ENCODE results near the gene SPON2.

The SPON2 gene

GRCh38 chr4:1208266-1208961 is 36.0 kb upstream of the SPON2 start:
- ATAC-seq = peak; percentile 42 to 53

- ATAC-seq = no peak
These were observed 35.4 kb upstream of the SPON2 start for GRCh38 chr4:1207603-1208265.

DNA sequence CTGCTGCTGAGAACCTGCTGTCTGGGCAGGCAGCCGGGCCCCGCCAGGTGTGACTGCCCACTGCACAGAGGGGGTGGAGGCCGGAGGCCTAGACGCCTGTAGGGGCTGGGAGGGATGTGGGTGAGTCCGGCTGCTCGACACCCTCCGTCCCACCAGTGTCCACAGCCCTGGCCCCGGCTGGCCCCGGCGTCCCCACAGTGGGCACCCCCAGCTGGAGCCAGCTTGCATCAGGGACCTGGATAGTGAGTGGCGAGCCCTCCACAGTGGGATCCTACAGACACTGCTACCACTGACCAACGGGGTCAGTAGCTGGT is 34.7 kb upstream of the SPON2 start:
- ATAC-seq = no peak

- ATAC-seq = no peak
These were observed 34.1 kb upstream of the SPON2 start for GRCh38 chr4:1206299-1207156.

- no peak for ATAC-seq
These were observed 33.4 kb upstream of the SPON2 start for GRCh38 chr4:1205586-1206298.

DNA sequence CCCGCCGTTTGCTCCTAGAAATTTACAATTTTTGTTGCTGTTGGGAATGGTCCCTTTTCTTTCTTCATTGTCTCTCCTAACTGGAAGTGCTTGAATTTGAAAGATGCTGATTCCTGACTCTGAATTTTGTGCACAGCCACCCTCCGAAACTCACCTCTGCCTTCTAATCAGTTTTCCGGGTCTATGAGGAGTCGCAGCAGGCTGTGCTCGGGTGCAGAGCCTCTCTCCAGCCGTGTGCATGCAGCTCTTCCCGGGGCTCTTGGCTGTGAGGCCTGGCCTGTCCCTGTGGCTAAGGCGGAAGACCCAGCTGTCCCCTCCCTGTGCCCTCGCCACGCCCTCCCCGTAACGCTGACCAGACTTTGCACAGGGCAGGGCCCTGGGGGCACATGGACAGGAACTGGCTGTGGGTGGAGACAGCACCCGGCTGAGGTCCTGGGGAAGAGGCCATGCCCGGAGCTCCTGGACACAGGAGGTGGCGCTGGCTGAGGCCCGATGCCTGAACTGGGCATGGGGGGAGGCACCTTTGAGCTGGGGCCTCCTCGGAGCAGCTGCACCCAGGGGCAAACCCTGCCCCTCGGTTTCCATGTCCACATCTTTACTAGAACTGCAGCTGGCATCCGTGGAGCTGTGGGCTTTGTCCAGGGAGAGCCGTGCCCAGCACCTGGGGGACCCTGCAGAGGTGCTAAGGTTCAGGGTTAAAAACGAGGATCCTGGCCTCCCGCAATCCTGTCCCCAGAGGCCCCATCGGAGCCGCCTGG is 32.6 kb upstream of the SPON2 start:
- no peak for ATAC-seq

DNA sequence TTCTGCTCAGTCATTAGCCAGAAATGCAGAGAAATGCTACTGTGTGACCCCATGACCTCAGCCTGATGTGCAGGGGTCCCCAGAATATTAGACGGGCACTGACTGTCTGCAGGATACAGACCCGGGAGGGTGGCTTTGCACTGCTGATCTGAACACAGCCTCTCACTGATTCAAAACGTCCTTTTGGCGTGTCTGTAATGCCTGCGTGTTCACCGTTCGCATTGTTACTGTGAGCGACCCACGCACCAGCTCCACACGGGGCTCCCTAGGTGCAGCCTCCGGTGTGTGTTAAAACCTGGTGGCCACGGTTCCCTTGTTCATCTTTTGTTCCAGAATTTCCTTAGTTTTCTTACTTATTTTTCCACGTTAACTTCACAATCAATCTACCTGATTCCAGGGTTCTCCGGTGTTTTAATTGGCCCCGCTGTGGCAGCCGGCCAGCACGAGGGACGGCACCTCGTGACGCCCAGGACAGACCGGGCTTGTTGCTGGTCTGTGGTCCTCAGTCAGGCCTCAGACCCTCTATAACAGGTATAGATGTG is 32.0 kb upstream of the SPON2 start:
- ATAC-seq = no peak

DNA sequence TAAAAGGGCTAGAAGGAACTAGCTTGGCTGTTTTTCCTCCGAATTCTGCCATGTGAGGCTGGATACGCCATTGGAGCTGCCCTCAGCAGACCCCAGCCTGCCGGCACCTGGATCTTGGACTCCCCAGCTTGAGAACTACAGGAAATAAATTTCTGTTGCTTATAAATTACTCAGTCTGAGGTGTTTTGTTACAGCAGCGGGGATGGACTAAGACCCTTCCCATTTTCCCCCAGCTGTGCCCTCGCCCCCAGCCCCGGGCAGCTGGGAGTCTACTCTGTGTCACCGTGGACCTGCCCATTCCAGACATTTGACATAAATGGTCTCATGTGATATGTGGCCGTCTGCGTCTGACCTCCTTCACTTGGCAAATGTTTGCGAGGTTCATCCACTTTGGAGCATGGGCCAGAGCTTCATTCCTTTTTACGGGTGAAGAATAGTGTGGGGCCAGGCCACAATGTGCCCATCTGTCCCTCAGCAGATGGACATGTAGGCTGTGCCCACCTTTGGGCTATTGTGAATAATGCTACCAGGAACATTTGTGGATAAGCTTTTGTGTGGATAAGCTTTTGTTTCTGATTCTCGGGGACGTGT is 30.7 kb upstream of the SPON2 start:
- no peak for ATAC-seq

GRCh38 chr4:1202526-1203011 is 30.2 kb upstream of the SPON2 start:
- no peak for ATAC-seq

GRCh38 chr4:1201851-1202525 is 29.6 kb upstream of the SPON2 start:
- ATAC-seq = peak; percentile 81 to 85

DNA sequence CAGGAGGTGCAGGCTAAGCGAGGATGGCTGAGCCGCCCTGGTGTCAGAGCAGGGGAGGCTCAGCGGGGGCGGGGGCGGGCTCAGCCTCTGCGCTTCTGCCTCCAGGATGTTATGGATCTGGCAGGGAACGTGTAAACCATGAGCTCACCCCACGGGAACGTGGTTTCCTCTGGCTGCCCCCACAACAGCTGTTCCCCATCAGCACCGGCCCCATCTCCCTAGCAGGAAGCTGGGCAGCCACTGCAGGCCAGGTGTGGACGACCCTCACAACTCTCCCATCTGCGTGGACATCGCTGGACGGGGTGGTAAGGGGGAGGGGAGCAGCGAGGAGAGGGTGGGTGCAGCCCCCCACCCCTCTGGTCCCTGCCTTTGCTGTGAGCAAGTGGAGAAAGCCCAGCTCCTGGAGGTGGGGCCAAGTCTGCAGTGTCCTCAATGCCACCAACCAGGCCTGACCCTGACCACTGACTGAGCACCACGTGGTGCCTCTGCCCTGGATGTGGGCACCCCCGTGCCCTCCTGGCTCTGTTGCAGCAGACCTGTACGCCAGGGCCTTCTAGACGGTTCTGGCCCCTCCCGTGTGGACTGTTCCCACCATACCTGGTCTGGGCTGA is 28.1 kb upstream of the SPON2 start:
- no peak for ATAC-seq

DNA sequence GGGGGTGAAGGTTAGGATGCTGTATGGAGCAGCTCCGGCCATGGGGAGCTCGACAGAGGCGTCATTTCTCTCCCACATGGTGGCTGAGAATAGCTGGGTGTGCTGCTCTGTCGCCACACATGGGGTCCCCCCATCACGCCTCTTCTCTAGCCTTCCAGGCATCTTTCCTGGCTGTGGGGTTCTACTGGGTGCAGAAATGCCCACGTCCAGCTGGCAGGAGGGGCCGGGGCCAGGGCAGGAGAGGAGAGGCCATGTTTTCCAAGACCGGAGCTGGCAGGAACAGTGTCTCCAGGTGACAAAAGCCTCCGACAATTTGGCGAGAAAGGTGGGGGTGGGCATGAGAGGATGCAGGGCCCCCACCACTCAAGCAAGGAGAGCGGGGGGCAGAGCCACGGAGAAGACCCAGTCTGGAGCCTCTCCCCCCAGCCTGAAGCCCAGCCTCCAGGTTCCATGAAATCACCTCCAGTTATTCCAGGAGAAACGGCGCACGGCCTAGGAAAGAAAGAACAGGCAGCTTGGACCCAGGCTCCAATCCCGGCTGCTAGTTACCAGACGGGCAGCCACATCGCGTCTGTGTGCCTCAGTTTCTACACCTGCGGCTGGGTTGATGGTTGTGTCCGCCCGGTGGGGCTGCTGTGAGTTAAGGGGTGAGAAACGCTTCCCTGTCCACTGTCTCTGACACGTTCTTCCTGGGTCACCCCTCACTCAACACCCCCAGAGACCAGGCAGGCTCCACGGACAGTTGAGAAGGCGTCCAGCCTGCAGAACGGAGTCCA is 27.4 kb upstream of the SPON2 start:
- ATAC-seq = no peak

DNA sequence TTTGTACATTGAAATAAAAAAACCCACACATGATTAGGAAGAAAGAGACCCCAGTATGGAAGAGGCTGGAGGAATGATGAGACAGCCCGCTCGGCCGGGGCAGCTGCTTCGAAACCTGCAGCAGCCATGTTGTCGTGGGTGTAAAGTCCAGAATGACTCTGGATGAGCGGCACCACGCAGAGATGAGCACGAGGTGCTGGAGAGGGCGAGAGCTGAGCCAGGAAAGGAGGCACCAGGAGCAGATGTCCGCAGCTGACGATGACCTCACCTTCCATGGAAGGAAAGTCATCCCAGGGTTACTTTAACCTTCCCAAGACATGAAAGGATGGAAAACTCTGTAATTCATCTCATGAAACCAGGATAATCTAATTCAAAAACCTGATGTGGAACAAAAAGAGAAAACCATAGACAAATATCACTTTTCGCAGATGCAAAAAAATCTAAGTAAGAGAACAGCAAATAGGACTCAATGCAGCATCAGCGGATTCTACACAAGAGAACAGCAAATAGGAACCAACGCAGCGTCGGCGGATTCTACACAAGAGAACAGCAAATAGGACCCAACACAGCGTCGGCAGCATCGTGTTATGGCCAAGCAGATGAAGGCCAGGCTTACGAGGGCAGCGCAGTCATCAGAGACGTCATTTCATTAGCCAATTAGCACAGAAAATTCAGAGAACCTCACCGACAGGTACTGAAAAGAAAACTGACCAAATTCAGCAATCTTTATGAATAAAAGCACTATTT is 25.9 kb upstream of the SPON2 start:
- ATAC-seq = no peak

DNA sequence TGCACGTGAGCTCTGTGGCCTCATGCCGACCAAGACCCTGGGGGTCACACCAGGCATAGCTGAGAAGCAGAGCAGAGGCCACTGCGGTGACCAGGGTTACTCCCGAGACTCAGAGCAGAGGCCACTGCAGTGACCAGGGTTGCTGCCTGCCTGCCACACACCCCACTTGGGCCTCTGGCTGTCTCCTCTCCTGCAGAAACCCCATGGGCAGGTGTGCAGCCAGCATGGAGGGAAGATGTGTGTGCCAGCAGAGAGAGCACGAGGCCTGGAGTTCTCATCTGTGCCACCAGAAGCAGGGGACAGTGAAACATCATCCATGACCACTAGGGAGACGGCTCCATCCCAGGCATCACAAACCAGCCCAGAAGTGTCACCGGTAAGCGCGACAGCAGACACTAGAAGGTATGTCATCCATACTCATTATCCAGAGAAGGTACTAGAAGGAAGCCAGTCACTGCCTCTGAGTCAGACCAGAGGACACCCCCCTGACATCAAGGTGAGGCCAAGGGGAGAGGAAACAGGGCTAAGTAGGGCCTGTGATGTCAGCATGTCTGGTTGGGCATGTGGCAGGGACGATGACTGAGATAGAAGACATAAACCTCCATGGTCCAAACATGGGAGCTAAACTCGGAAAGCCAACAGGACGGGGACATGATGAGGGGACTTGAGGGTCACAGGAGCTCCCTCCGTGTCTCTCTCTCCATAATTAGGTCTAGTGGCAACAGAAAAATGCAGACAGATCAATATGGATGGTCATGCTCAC is 24.2 kb upstream of the SPON2 start:
- ATAC-seq = no peak

- ATAC-seq = no peak
These were observed 23.6 kb upstream of the SPON2 start for GRCh38 chr4:1195891-1196401.

DNA sequence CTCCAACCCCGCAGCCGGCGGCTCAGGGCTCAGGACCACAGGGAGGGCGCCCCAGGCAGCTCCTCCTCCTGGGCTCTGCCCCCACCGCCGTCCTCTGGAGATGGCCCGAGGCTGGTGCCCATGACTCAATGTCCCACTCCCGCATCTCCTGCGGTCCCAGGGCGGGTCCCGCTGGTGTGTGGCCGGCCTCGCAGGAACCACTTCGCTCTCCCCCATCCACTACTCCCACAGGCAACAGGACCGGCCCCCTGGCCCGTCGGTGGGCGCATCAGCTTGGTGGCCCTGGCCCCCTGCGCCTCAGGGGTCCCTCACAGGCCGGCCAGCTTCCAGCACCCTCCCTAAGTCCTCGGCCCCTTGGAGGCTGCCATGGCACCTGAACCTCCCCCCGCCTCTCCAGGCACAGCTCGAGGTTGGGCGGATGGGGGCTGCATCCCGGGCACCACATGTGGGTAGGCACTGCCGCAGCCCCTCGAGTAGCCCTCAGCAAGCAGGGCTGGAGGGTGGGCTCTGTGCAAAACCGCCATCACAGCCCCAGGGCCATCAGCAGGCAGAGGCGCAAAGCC is 22.8 kb upstream of the SPON2 start:
- ATAC-seq = no peak
